ENCODE results near the gene SUMO2.
"Not testable (repeated sequence)": the region's sequence is repeated elsewhere in the genome, so short reads cannot be mapped to it uniquely, and the experiment has no call there.

SUMO2 gene

GRCh38 chr17:75142236-75142971 is 40.4 kb downstream of the SUMO2 start:
- DNase-seq, result no peak

DNA sequence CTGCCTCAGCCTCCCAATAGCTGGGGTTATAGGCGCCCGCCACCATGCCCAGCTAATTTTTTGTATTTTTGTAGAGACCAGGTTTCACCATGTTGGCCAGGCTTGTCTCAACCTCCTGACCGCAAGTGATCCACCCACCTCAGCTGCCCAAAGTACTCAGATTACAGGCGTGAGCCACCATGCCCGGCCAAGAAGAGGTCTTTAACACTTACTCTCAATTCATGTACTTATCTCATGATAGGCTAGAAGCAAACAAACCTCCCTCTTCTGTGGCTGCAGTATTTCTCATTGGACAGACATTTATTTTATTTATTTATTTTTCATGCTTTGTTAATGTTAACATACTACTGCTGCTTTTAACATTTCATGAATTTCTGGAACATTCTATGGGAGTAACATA is 44.2 kb downstream of the SUMO2 start:
- no peak for DNase-seq

GRCh38 chr17:75137762-75138161 is 45.0 kb downstream of the SUMO2 start:
- DNase-seq, result not testable (repeated sequence)

- DNase-seq, result no peak
Observed at GRCh38 chr17:75135946-75136345, 46.8 kb downstream of the SUMO2 start.

GRCh38 chr17:75135452-75135851 is 47.3 kb downstream of the SUMO2 start:
- DNase-seq, result no peak

DNA sequence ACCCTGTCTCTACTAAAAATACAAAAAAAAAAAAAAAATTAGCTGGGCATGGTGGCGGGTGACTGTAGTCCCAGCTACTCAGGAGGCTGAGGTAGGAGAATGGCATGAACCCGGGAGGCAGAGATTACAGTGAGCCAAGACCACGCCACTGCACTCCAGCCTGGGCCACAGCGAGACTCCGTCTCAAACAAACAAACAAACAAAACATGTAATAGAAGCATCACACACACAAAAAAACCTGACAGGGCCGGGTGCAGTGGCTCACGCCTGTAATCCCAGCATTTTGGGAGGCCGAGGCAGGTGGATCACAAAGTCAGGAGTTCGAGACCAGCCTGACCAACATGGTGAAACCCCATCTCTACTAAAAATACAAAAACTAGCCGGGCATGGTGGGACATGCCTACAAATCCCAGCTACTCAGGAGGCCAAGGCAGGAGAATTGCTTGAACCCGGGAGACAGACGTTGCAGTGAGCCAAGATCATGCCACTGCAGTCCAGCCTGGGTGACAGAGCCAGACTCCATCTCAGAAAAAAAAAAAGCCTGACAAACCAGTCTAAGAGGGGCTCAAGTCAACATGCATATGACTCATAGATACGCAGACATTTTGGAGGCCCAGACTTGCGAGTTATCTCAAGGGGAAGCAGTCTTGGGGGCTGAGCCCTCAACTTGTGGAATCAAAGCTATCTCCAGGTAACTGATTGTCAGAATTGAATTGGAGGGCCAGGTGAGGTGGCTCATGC is 49.0 kb downstream of the SUMO2 start:
- DNase-seq, result not testable (repeated sequence)

- no peak for DNase-seq
Observed at GRCh38 chr17:75133001-75133400, 49.8 kb downstream of the SUMO2 start.

DNA sequence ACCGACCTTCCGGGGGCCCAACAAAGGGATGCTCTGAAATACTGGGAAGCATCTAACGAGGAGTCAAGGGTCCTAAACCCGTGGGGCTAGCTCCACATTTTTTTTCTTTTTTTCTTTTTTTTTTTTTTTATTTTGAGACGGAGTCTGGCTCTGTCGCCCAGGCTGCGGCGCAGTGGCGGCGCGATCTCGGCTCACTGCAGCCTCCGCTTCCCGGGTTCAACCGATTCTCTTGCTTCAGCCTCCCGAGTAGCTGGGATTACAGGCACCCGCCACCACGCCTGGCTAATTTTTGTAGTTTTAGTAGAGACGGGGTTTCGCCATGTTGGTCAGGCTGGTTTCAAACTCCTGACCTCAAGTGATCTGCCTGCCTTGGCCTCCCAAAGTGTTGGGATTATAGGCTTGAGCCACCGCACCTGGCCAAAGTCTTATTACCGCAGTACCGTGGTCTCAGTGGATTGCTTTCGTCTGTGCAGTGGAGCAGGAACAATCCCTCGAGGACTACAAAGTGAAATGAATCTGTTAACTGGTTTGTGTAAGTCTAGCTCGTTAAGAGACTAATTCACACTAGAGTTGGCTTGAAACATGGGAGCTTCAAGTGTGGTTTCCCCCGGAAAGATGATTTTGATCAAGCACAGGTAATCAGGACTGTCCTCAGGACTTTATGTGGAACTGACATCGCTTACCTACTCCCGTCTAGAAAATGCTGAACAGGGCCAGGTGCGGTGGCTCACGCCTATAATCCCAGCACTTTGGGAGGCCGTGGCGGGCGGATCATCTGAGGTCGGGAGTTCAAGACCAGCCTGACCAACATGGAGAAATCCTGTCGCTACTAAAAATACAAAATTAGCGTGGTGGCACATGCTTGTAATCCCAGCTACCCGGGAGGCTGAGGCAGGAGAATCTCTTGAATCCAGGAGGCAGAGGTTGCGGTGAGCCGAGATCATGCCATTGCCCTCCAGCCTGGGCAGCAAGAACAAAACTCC is 50.5 kb downstream of the SUMO2 start:
- not testable (repeated sequence) for DNase-seq

DNA sequence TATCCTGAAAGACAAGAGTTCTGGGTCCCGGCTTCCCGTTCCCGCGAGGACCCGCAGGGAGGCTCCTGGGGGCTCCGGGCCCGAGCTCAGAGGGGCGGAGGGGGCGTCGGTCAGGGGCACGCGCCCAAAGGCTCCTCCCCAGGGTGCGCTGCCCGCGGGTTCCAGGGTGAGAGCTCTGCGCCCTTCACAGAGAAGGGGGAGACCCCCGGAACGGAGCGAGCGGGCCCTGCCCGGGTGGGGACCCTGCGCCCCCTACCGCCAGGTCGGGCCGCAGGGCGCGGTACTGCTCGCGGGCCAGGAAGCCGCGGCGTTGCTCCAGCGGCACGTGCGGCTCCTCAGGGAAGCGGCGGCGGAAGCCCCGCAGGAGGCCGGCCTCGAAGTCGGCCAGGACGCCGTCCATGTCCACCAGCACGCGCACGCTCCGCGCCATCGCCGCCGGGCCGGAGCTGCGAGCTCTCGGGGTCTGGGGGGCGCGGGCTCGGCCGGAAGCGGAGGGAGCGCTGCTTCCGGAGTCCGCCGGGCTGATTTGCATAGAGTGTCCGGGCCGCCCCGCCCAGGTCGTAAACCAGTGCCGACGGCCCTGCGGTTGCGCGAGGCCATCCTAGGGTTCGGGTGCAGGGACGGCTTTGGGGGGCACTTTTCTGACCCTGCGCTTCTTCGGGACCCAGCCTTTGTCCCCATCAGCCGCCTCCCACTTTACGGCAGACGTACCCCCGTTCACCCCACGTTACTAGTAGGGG is 51.3 kb downstream of the SUMO2 start, which contains the start of gene NT5C:
Gene NT5C, minus strand, starts transcription at position 465 of the 740 bp plus-strand sequence. Its CDS starts 35 bp downstream, at position 430.
- no peak for DNase-seq

- peak; percentile 51 to 73 for DNase-seq
Observed at GRCh38 chr17:75130632-75131277, 52.0 kb downstream of the SUMO2 start.

DNA sequence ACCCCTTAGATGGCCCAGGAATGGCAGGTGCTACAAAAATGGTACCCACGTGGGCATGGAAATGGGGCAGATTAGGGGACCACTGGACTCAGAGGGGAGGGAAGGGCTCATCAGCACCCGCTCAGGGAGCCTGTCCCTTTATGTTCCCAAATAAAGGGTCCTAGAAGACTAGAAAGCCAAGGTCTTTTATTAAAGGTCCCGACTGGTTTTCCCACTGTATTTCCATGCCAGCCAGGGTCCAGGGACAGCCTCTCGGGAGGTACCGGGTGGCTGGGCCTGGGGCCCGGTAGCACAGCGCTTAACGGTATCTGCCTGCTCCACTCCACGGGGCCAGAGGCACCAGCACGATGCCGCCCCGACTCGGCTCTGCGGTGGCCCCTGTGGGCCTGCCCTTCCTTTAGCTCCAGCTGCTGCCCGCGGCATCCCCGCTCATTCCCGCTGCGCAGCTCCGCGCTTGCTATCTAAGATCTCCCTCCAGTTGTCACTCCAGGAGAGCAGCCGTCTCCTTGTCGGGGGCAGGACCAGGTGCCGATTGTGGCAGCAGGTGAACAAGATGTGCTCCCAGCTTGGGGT is 52.6 kb downstream of the SUMO2 start:
- no peak for DNase-seq

GRCh38 chr17:75129576-75129975 is 53.2 kb downstream of the SUMO2 start:
- no peak for DNase-seq

DNA sequence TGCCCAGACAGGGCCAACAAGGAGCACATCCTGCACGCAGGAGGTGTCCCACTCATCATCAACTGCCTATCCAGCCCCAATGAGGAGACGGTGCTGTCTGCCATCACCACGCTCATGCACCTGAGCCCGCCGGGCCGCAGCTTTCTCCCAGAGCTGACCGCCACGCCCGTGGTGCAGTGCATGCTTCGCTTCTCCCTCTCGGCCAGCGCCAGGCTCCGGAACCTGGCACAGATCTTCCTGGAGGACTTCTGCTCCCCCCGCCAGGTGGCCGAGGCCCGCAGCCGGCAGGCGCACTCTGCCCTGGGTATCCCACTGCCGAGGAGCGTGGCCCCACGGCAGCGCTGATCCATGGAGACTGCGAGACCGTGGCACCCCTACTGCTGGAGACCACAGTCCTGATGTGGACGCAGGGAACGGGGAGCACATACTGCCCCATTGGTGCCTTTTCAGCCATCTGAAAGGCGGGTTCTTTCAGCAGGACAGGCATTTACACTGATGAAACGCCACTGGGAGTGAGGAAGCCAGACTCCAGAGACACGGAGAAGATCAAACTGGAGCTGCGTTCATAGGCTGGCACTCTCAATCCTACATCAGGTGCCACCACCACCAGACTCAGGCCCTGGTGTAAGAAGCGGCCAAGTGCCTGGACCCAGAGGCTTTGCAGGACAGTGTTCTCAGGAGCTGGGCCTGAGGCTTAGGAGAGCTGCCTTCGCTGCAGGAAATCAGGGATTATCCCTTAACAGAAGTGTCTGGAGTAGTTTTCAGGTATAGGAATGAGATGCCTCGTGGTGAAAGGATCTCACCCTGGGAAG is 53.9 kb downstream of the SUMO2 start:
- peak in 1 of 2 experiments; percentile 53 for DNase-seq

DNA sequence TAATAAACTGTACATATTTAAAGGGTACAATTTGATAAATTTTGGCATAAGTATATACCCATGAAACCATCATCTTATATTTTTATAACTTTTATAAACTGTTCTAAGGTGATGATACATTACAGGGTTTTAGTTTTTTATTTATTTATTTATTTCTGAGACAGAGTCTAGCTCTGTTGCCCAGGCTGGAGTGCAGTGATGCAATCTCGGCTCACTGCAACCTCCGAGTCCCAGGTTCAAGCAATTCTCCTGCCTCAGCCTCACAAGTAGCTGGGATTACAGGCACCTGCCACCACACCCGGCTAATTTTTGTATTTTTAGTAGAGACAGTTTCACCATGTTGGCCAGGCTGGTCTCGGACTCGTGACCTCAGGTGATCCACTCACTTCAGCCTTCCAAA is 54.8 kb downstream of the SUMO2 start:
- DNase-seq, result not testable (repeated sequence)

GRCh38 chr17:75126954-75127353 is 55.8 kb downstream of the SUMO2 start:
- no peak for DNase-seq

- DNase-seq, result no peak
Observed at GRCh38 chr17:75125984-75126383, 56.8 kb downstream of the SUMO2 start.

DNA sequence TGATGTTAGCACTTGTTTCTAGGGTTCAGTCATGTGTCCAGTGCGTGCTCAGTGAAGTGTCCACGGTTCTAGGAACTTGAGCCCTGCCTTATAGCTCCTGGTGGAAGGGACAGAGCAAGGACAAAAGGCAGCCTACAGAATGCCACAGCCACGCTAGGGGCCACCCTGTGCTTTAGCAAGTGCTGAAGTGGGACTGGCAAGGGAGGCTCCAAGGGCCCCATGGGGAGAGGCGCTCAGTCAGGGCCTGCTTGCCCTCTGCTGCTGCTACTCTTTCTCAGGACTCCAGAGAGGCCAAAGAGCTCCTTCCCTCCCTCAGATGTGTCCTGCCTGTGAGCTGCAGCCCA is 58.0 kb downstream of the SUMO2 start:
- DNase-seq, result no peak

DNA sequence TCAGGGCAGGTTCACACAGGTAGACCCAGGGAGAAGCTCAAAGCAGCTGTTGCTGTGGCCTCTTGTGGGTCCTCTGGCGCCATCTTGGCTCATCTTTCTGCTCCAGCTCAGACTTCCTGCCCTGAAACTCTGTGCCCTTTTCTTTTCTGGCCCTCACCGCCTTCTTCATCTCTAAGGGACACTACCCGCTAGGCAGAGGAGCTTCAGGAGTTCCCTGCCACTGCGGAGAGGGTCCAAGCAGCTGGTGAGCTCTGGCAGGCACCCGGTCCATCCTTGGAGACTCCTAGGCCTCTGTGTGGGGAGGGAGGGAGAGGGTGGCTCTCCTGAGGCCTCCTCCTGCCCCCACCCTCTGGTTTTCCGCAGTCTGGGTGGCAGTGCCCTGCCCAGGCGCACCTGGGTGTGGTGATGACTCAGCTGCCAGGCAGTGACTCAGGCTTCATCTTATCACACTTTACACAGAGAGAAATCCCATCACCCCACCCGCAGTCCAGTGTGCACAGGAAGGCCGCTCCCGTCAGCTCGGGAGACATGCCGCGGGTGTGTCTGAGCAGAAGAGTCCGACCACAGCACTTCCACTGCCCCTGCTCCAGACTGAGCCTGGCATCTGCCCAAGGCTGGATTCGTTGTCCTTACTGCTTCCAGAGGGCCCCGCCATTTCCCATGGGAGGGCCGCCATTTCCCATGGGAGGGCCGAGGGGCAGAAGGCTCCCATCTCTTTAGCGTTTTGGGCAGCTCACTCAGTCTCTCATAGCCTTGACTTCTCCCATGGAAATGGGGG is 58.5 kb downstream of the SUMO2 start:
- no peak for DNase-seq

DNA sequence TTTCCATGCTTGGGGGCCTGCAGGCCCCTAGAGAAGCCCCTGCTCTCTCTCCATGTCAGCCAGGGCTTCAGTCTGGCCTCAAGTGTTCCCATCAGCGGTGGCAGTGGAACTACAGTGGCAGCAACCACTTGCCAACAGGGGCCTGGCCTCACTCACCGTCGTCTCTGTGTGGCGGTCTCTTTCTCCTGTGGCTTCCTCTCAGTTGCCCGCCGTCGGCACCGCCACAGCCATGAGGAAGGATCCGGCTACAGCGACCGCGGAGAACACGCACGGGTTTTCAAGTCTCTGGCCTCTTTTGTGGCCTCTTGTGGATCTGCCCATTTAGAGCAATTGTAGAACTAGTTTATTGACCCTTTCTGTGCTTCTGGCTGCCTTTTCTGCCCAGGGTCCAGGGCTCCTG is 64.5 kb downstream of the SUMO2 start:
- DNase-seq, result no peak

DNA sequence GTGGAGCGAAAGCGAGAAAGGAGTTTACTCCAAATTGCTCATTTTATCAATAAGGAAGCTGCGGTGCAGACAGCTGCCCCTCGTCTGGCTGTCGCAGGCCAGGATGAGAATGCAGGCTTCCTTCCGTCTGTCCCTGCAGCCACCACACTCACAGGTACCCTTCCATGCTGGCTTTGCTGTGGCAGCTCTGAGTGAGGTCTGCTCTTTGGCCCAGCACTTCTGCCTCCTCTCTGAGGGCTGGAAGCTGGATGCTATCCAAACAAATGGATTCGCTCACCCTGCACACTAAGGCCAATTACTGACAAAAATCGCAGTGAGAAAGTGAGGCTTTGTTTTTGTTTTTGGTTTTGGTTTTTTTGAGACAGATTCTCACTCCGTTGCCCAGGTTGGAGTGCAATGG is 66.0 kb downstream of the SUMO2 start:
- DNase-seq, result no peak

All from cerebellar nuclear complex (tissue), 1 donor.